Nephron (organoid): ENCODE measurements around the gene MKNK1.
A peak's percentile ranks its signal among the peaks of the same experiment; 100 is the strongest.

ENCODE experiments used
- H3K27ac Mint-ChIP-seq, 3 experiments: 2 replicates each; pipeline ENCODE4 v1.8.0; 2020; ENCODE audit warnings: mixed read lengths in 3 of 3, mild to moderate bottlenecking in 2 of 3, moderate library complexity in 1 of 3
- H3K27me3 Mint-ChIP-seq: 2 replicates; pipeline ENCODE4 v1.8.0; 2021; ENCODE audit warnings: low read depth, mild to moderate bottlenecking, moderate library complexity, mixed read lengths
- H3K36me3 Mint-ChIP-seq: 2 replicates; pipeline ENCODE4 v1.8.0; 2020; ENCODE audit warnings: low read depth, mixed read lengths
- H3K4me1 Mint-ChIP-seq: 2 replicates; pipeline ENCODE4 v1.8.0; 2020; ENCODE audit warnings: mixed read lengths
- H3K4me3 Mint-ChIP-seq, 3 experiments: 2 replicates each; pipeline ENCODE4 v1.8.0; 2020; ENCODE audit warnings: mild to moderate bottlenecking in 3 of 3, mixed read lengths in 3 of 3, moderate library complexity in 2 of 3
- H3K9me3 Mint-ChIP-seq: 2 replicates; pipeline ENCODE4 v1.8.0; 2020; ENCODE audit warnings: mixed read lengths
- CTCF ChIP-seq, 3 experiments: fragments of 200-600 bp; sonication (generic); IDR thresholded peaks; one replicate each; pipeline ENCODE4 v1.5.0; 2021; ENCODE audit warnings: antibody characterized with exemption in 3 of 3; ENCODE audit not compliant: unreplicated experiment in 3 of 3

The MKNK1 gene

GRCh38 chr1:46614604-46614984 lies 10.5 kb upstream of the MKNK1 start:
- no peak overlapping the region for H3K27ac Mint-ChIP-seq
- H3K9me3 Mint-ChIP-seq, result no peaks in the 10 kb centered on the region
- H3K36me3 Mint-ChIP-seq, result peaks cover 12% of the 10 kb centered on the region
- peak overlapping the region in 2 of 3 experiments; percentile 89 to 94 for H3K4me3 Mint-ChIP-seq
- peaks cover 6% of the 10 kb centered on the region for H3K27me3 Mint-ChIP-seq
- peaks cover 40% of the 10 kb centered on the region for H3K4me1 Mint-ChIP-seq
- TF ChIP-seq CTCF (IDR thresholded peaks at IDR 0.05; ENCODE audit: unreplicated experiment in 3 of 3), result no peak

DNA sequence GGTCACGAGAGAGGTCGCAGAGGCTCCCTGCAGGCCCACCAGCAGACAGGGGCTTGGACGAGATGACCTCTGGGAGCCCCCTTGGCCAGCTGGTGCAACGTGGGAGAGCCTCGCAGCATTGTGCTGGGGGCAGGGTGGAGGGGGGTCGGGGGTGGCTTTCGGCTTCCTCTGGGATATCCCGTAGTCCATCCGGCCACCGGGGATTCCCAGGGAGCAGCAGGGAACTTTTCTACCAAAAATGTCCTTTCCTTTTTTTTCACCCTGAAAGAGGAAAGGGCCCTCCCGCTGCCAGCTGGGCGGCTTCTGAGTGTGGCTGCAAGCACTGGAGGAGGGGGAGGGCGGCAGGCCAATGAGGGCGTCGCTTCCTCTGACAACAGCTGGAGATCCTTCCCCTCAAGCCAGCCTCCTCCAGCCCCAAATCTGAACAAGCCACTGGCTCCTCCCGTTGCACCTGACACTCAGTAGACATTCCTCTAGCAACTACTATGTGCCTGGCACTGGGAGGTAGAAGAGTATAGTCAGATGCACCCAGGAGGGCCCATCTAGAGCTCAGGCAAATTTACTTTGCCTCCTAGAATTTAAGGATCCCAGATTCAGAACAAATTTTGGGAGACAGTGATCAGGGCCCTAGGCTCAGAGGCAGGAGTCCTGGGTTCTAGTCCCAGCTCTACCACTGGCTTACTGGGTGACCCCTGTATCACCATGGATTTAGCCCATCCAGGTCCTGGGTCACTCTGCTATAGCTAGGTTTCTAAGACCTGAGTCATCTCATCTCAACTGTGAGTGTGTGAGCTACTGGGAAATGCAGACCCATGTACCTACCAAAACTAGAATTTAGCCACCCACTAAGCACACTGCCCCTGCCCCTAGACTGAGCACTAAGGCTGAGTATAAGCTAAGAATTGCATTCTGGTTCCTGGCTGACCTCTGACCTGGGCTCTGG lies 9.9 kb upstream of the MKNK1 start:
- Mint-ChIP-seq H3K9me3 (no peaks in the 10 kb centered on the region), H3K27me3 (peaks cover 3% of the 10 kb centered on the region), H3K27ac (peak overlapping the region in 1 of 3 experiments; percentile 39), H3K36me3 (peaks cover 16% of the 10 kb centered on the region), H3K4me3 (peak overlapping the region; percentile 25 to 67 (median 64)), H3K4me1 (peaks cover 40% of the 10 kb centered on the region)
- TF ChIP-seq CTCF (IDR thresholded peaks at IDR 0.05; ENCODE audit: unreplicated experiment in 3 of 3), result no peak

DNA sequence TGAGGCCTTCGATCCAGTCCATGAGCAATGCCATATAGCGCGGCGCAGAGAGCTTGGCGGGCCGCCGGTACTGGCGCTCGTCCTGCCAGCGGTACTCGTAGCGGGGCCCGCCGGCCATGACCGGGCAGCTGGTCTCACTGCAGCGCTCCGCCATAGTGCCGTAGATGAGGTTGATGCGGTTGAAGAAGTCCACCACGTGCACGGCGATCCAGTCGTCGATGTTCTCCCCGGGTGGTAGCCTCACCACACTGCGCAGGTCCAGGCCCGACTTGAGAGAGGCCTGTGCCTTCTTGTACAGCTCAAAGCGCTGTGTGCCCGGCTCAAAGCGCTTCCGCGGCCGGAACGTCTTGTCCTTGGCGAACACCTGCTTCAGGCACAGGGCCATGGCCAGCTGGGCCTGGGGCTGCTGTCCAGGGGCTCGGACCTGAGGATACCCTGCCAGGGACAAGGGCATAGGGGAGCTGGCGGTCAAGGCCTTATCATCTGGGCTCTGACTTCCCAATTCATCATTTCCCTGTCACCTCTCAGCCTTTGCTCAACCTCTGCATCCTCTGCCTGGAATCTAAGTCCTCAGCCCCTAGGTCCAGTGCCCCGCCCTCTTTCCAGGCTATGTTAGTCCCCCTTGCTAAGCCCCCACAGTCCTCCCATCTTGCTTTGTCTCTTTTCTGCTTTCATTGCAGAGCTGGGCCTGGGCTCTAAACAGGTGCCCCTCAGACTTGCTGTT lies 9.0 kb upstream of the MKNK1 start:
- Mint-ChIP-seq H3K4me1 (peaks cover 40% of the 10 kb centered on the region), H3K4me3 (peak overlapping the region in 2 of 3 experiments; percentile 57 to 67), H3K9me3 (no peaks in the 10 kb centered on the region), H3K27ac (peak overlapping the region in 1 of 3 experiments; percentile 39), H3K27me3 (peaks cover 3% of the 10 kb centered on the region), H3K36me3 (peaks cover 22% of the 10 kb centered on the region)
- TF ChIP-seq CTCF (IDR thresholded peaks at IDR 0.05; ENCODE audit: unreplicated experiment in 3 of 3), result no peak

GRCh38 chr1:46611691-46612221 lies 7.7 kb upstream of the MKNK1 start:
- peaks cover 34% of the 10 kb centered on the region for H3K4me1 Mint-ChIP-seq
- H3K36me3 Mint-ChIP-seq, result peaks cover 23% of the 10 kb centered on the region
- no peak overlapping the region for H3K27ac Mint-ChIP-seq
- H3K4me3 Mint-ChIP-seq, result peak overlapping the region in 1 of 3 experiments; percentile 38
- H3K9me3 Mint-ChIP-seq, result no peaks in the 10 kb centered on the region
- H3K27me3 Mint-ChIP-seq, result peaks cover 3% of the 10 kb centered on the region
- TF ChIP-seq CTCF (IDR thresholded peaks at IDR 0.05; ENCODE audit: unreplicated experiment in 3 of 3), result no peak

- Mint-ChIP-seq H3K4me1 (peaks cover 21% of the 10 kb centered on the region), H3K27ac (no peak overlapping the region), H3K36me3 (peaks cover 26% of the 10 kb centered on the region), H3K27me3 (peaks cover 3% of the 10 kb centered on the region), H3K9me3 (no peaks in the 10 kb centered on the region), H3K4me3 (peak overlapping the region in 1 of 3 experiments; percentile 21)
- no peak for TF ChIP-seq CTCF (IDR thresholded peaks at IDR 0.05; ENCODE audit: unreplicated experiment in 3 of 3)
Observed at GRCh38 chr1:46607345-46608130, 3.5 kb upstream of the MKNK1 start.
